ENCODE data around the gene VASH1.

Gene VASH1

DNA sequence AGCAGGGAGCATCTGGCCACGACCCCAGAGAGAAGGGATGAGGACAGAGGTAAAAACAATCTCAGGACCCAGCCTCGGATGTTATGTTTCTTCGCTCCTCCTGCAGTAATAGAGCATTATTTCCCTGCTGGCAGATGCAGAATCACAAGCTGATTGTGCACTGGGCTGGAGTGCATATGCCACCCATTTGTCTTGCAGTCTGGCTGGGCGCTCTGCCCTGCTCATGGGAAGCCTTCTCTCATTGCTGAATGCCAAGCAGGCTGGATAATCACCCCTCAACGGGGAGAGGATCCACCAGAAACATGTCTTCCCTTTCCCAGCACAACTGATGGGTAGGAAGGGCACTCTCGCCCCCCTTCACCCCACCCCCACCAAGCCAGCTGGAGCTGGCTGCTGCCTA lies 8.5 kb upstream of the VASH1 start:
- DNase-seq, result no peak

DNA sequence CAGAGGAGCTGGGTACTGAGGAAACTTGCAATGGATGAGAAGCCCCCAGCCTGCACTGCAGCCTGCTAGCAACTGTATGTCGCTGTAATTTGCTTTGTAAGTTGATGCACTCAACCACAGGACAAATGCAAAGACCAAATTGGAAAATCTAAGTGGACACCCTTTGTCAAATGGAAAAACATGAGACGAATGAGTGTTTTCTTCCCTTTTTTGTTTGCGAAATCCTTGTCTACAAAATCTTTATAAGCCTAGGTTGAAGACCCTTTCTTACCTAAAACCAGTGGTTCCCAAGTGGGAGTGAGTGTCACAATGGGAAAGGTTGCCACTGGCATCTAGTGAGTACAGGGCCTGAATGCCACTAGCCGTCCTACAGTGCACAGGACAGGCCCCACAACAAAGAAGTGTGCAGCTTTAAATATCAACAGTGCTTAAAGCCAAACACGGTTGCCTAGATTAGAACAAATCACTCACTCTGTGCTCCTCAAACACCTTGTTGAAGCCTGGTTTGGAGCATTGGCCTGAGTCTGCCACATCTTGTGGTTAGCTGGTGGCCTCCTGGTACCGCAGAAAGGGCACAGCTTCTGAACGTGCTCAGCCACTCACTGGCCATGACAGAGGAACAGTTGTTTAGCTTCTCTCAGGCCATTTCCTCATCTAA lies 7.6 kb upstream of the VASH1 start:
- DNase-seq, result no peak

DNA sequence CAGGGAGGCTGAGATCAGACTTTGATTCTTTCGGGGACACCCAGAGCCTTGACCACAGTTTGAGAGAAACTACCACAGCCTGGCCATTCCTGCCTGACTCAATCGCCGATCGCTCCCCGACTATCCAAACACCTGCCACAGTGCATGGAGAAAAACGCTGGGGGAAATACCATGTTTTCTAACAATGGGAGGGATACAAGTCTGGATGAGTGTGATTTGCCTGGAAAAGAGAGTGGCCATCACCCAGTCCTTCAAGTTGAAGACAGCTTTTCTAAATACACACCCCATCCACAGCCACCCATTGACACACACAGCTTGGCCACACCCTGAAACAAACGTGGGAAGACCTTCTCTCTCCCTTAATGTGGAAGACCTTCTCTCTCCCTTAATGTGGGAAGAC lies 6.7 kb upstream of the VASH1 start:
- DNase-seq, result no peak

DNA sequence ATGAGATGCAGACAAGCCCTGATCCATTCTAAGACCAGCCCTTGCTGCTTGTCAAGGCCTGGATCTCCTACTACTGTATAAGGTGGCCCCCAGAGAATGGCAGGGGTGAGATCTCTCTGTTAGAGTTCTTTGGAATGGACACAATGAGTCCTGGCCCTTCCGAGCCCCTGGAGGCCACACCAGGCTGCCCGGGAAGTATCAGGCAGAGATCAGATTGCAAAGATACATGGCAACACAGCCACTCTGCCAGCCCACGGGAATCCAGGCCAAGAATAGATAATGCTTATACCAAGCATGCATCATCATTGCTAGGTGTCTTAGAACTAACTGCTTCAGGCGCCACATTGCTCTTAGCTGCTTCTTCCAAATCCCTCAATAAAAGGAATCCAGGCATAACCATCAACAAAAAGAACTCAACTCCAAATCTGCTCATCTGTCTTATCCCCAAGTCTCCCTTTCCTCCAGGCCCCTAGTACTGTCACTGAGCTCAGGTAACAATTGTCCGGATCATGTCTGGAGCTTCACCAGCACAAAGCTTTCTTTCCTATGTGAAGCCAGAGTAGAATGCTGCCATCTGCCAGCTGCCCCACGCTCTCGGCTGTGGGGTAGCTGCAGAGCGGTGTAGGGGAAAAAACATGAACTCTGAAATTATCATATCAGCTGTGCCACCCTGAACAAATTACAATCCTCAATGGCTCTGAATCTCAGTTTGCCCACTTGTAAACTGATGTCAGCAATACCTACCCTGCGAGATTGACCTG lies 5.5 kb upstream of the VASH1 start:
- no peak for DNase-seq

DNA sequence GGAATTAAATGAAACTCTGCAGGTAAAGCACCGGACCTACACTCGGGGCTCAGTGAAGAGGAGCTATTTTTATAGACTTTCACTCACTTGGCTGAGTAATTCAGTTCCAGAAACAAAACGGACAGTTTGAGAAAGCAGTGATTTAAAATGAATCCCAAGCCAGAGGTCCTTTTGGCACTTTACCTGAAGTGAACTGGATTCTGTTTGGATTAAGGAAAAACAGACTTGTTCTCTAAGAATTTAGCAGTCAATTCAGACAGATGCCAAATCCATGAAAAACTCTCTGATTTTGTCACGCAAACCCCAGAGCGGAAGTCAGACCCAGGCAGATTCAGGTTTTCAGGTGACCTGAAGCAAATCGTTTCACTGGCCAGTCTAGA lies 4.9 kb upstream of the VASH1 start:
- no peak for DNase-seq

DNA sequence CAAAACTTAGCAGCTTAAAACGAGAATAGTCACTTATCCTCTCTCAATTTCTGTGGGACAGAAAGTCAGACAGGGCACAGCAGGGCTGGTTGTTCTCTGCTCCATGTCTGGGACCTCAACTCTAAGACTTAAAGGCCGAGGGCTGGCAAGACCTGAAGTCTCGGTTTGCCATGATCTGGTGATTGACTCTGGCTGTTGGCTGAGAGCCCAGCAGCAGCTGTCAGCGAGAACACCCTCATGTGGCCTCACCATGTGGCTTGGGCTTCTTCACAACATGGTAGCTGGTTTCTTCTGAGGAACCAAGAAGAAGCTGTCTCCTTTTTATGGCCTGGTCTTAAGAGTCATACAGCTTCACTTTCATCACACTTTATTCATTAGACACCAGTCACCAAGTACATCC lies 1.7 kb upstream of the VASH1 start:
- no peak for DNase-seq

DNA sequence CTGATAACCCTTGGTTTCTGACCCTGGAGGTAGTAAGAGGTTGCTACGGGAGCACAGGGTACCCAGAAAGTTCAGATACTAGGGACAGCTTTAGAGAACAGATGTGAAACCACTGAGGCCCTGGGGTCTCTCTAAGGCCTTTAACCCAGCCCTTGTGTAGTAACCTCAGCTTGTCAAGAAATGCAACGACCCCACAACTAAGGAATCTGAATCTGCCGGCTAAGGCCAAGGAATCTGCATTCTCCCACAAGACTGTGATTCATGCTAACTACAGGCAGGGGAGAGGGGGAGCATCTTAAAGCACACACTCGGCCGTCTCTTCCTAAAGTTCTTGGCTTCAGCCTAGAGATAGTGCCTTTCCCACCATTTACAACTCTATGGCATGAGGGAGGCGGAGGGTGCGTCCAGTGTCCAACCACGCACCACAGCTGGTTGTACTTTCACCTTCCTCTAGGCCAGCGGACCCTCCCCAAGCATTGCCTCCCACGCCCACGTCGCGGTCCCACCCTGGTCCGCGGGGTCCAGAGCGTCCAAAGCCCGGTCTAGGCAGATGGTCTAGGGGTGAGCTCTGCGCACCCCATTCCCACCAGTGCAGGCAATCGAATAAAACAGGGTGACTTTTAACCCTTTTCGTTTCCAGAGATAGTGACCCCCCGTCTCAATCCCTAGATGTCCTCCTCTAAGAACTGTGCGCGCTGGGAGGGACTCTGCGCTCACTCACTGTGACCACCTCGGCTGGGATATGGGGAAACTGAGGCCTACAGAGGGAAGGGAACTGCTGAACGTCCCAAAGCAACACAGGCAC lies 735 bp upstream of the VASH1 start:
- no peak for DNase-seq

DNA sequence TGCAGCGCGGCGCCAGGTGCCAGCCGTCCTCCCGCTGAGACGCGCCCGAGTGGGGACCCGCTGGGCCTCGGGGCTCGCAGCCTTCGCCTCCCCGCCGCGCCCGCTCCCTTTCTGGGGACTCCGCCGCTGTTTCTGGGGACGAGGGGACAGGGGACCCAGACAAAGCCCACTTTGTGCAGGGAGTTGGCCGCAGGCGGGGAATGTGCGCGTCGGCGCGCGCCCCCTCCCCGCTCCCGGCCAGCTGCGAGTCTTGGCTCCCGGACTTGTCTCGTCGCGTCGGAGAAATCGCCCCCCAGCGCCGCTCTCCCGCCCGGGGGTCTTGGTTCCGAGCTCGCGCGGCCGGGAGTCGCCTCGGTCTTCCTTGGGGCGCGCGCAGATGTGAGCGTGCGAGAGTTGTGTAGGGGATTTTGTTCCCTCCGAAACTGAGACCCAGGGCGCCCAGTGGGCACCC lies 717 bp downstream of the VASH1 start:
- DNase-seq, result no peak

DNA sequence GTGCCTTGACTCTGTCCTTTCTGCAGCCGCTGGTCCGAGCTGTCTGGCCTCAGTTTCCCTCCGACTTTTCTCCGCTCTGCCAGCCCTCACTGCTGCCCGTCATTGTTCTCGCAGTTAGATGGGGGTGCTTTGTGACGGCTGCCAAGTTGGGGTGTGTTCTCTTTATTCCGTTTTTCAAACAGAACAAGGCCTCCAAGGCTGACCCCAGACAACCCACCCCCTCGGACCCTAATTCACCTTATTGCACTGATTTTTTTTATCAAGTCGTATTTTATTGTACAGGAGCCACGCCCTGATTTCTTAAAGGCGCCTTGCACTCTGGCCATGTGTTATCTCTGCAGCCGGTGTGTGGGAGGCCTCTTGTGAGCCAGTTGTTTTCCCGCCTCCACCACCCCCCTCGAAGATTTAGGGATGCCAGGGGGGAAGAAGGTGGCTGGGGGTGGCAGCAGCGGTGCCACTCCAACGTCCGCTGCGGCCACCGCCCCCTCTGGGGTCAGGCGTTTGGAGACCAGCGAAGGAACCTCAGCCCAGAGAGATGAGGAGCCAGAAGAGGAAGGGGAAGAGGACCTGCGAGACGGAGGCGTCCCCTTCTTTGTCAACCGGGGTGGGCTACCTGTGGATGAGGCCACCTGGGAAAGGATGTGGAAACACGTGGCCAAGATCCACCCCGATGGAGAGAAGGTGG lies 1.3 kb downstream of the VASH1 start:
- no peak for DNase-seq

DNA sequence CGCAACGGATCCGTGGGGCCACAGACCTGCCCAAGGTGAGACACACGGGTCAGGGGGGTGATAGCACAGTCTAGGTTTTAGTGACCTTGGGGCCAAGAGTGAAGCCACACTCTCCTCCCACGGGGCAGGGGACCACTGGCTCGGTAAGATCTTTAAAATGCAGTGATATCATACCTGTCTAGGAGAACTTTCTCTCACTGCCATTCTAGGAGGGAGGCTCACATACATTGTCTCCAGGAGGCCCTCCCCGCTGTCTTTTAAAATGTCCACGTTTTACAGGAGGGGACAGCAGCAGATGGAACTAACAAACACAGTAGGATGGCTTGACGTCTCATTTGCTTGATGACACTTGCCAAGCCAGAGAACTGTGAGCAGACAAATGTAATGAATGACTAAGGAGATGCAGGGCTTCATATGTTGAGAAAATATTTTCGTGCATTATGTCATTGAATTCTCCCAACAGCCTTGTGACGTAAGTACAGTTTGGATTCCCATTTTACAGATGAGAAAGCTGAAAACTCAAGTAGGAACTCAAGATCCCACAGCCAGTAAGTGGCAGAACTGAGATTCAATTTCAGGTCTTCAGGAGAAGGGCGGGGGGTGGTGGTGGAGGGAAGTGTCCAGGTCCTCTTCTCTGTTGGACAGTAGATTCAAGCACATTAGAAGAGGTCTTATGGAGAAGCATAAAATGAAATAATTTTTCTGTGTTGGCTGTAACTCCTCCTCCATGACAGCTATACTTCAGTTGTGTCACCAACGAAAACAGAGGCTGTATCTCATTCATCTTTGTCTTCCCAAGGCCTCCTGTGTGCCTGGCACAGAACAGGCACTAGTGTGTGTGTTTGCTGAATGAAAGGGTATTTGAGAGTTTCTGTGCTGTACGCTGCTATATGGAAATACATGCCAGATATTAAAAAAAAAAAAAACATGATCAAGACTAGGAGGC lies 2.1 kb downstream of the VASH1 start:
- DNase-seq, result no peak

DNA sequence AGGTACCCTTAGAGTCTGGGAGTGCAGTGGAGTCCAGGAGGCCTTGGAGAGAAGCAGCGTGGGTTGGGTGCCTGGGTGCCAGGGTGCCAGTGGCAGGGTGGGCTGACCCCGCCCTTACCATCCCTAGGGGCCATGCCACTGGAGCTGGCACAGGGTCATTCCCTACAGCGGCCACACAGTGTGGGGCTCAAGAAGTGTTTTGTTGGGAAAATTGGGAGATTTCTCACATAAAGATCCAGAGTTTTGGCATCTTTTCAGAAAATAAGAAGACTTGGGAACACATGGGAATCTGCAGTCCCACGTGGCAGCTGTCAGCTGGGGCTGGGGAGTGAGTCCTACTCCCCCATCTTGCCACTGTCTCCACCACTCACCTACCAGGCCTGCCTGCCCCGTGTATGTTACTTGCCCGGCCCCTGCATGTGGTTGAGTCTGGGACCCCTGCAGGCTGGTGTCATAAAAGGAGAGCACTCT lies 4.2 kb downstream of the VASH1 start:
- no peak for DNase-seq

DNA sequence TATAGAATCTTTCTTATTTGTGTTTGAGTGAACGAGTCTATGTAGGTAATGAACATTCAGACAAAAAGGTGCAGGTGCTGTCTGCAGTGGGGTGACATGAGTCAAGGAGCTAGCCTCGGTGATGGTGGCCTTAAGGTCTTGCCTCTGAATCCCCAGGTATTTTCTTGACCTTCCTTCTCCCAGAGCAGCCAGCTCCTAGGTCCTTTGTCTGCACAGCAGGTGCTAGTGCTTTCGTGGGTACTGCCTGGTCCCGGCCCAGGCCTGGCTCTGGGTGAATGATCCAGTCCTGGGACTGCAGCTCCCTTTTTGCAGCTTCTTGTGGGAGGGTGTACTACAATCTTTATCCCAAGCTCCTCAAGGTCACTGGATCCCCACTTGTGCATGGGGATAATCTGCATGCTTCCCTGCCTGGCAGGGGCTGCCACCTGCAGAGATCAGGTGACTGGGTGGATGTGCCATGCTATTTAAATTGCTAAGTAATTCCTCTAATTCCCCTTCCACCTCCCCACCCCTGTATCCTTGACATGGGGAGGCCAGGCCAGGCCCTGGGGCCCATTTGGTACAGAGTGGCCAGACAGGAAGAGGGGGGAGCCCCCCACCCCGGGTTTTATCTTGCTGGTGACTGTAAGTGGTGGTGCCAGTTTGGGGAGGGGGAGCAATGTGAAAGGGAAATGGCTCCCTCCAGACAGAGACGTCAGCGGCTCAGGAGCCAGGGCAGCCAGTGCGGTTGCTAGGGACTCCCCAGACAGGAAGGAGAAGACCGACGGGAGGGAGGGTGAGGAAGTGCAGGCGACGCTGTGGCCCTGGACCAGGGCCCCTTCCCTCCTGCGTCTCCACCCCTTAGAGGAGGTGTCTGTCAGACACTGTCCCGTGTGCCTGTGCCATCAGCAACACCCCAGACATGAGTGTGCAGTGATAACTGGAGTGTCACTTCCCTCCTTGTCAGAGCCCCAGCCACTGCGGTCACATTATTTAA lies 6.7 kb downstream of the VASH1 start:
- peak in 2 of 4 experiments; percentile 16 to 24 for DNase-seq

DNA sequence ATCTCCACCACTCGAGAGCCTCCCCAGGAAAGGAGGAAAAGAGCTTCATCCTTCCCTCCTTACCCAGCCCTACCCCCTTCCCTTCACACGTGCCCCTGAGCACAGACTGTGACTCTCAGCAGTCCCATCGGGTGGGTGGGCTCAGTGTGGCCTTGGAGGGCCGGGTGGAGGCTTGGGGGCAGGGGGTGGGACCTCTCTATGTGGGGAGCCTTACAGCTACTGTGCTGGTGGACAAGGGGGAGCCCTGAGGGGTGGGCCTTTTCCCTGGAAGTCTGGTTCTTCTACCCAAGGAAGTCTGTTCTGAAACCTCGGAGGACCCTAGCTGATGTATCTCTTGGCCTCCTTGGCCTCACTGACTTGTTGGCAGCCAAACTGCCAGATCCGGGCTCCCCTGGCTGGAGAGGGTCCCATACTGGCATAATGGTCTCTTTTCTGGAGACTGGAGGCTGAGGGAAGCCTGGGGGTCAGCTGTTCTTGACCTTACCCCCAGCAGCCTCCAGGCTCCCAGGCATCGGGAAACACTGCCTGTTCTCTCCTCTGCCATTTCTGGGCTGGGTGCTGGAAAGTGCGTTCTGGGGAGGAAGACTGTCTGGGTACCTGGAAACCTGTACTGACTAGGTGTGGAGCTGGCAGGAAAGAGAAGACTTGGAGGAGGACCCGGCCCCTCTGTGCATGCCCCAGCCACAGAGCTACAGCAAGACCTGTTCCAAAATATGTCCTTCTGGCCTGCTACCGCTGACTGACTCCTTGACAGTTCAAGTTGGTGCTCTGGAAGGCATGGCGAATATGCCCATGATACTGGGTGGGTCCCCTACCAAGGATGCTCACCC lies 7.6 kb downstream of the VASH1 start:
- DNase-seq, result no peak

DNA sequence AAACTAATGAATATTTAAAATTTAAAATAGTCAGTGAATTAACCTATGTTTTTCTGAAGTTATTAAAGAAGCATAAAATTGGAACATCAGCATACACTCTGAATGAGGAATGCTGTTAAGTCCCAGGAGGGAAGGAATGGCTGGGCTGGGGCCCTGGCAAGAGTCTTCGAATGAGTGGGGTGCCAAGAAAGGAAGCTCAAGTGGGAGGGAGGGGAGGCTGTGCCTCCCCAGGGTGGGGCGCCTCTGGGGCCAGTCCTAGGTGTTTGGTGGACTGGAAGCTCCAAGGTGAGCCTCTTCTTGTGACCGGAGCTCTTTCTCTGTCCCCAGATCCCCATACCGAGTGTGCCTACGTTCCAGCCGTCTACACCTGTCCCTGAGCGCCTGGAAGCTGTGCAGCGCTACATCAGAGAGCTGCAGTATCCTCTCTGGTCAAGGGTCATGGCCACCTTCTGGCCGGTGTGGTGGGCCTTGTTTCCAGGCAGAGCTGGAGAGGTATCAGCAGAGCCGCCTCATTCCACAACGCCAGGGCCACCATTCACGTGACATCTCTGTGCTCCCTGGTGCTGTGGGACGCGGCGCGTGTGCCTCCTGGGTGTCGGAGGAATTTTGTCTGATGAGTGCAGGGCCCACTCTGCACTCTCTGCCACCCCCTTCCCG lies 8.5 kb downstream of the VASH1 start:
- DNase-seq, result no peak

DNA sequence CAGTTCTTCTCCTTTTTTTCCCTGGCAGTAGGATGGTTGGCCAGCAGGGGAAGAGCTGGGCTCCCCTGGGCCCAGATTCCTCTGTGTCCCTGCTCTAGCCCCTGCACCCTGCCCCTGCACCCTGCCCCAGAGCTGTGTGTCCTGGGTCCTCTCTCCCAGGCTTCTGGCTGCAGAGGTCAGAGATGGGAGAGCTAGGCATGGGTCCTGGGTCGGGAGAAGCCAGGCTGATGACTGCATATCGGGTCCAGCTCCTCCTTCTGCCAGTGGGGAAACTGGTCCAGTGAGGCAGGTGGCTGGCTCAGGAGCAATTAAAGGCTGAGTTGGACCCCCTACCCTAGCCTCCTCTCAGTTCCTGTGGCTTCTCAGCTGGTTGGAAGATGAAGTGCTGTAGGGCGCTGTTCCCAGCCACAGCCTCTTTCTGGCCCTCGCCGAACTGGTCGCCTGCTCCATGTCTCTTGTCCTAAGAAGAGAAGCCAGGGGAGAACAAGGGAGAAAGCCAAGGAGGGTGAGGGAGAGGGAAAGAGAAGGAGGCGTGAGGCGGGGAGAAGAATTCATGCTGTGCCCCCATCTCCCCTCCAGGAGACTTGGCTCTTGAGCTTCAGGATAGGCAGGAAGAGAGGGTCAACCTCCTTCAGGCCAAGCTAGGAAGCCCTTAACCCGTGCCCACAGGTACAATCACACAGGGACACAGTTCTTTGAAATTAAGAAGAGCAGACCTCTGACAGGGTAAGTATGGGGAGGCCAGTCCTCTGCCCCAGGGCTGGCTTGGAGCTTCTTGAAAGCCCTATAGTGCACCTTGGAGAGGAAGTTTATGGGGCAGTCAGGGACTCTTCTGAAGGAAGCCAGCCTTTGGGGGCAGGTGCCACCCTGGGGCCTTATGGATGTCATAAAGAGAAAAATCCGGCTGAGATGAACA lies 9.5 kb downstream of the VASH1 start:
- DNase-seq, result no peak

DNA sequence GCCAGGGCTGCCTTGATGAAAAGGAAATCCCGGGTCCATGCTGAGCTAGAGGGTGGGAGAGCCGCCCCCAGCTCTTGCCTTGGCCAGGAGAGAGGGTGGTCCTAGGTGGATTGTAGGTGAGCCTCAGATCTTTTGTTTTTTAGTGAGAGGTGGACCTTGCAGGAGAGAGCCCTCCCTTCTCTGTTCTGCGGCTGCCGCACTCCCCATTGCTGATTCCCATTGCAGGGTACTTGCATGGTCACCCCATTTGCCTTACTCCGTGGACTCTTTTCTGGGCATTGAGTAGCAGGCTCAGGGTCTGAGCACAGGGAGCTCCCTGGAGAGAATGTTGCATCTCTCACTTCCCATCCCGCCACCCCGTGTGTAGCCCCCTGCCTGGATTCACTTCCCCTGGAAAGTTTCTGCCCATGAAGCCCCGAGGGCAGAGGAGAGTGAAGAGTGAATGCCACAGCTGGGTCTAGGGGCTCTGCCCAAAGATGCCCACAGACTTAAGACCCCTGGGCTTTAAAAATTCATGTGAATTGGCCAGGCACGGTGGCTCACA lies 10.2 kb downstream of the VASH1 start:
- no peak for DNase-seq

DNA sequence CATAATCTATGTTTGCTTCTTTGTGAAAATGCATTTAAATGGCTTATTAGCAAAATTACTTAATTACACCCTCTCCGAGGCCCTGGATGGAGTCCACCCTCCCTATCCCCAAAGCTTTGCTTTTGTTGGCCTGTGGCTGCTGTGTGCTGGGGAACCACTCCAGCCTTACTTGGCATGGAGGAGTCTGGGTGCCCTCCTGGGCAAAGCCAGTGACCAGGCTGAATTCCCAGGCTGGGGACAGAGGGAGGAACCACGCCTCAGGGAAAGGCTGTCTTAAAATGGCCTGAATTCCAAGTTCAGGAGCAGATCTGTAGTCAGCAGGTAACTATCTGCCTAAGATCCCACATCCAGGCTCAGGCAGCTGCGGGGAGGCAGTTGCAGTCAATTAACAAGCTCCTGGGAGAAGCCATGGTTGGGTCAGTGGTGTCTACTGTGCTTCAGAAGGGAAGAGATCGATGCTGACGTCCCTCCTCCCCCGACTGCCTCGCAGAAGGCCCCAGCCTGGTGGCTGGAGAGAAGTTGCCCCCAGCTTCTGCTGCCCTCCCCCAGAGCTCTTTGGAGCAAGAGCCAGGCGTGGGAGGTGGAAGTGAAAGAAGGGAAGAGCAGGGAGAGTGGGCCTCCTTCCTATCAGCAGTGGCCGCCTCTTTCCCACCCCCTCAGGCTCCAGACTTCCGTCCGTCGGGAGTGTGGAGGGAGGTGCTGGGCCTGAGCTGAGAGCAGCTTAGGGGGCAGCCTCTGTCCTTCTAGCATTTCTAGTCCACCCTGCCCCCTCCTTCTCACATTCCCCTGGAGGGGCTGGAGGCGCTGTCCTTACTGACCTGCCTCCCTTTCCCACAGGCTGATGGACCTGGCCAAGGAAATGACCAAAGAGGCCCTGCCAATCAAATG lies 11.3 kb downstream of the VASH1 start:
- DNase-seq, result no peak
